Activated CD4-positive, CD25-positive, alpha-beta regulatory T cell treated with anti-CD3 and anti-CD28 coated beads, Interleukin-2, amount 50 U/mL, for 16 hours (primary cell): Measurements from ENCODE around the gene CCNQ.

ENCODE experiments used
- DNase-seq: peaks from one replicate; pipeline ENCODE4 v3.0.0-alpha.2; 2020; ENCODE audit warnings: low read depth, low spot score

The CCNQ gene

DNA sequence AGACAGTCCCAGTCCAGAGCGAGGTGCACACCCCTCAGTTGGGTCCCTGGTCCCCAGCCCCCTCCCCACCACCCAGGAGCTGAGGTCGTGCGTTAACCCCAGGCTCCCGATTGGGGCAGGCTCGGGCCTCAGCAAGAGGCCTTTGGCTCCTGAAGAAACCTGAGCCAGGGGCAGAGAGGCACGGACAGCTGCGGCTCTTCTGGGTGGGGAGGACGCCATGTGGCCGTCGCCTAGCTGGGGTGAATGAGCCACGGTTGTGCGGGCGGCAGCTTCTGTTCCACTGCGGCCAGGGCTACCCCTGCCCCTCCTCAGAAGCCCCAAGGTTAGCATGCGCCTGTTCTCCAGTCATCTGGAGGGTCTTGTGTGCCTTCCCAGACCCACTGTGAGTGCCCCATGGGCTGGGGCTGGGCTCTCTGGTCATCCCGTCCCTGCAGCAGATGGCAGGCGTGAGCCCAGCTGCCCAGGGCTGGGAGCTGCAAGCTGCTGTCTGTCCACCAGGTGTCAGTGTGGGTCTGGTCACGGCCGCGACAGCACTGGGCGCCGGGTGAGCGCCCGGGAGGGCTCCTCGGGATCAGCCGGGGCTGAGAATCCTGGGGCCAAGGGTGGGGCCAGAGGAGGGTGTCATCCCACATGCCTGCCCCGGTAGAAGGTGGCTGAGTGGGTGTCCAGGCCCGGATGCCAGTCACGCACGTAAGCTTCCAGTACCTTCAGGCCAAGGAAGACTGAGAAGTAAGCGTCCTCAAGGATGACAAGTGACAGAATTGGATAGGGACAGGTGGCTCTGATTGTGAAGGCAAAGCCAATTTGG is 59.6 kb downstream of the CCNQ start:
- DNase-seq: peak; percentile 16

- no peak for DNase-seq
These were observed 60.5 kb downstream of the CCNQ start for GRCh38 chrX:153538424-153538823.
